AG04449 (cell line): Measurements from ENCODE around the gene ANO6.

Source experiments
- CTCF ChIA-PET: fragments of 350-600 bp; formaldehyde crosslinking; extraction: SDS; loops from one replicate; lab custom pipeline; 2021; ENCODE audit warnings: antibody characterized with exemption; lab: Yijun Ruan, JAX
- POLR2A ChIA-PET: fragments of 400-600, 350-600 bp; formaldehyde crosslinking; extraction: SDS; loops from one replicate; lab custom pipeline; 2020; ENCODE audit warnings: antibody characterized with exemption, inconsistent platforms; lab: Yijun Ruan, JAX
- DNase-seq: peaks from one replicate; pipeline ENCODE4 v3.0.0-alpha.2; 2010; ENCODE audit warnings: low read depth, low spot score
- H3K4me3 ChIP-seq: 2 replicates; pipeline ENCODE4 v1.5.1; 2011; ENCODE audit warnings: low read depth, mild to moderate bottlenecking, control low read depth, low read length
- CTCF ChIP-seq: IDR thresholded peaks from one replicate; pipeline ENCODE4 v1.5.1; 2011; ENCODE audit warnings: mild to moderate bottlenecking, moderate library complexity, low read length, control low read depth, inconsistent platforms; ENCODE audit not compliant: insufficient read depth; ENCODE audit errors: missing control alignments

ANO6 gene

GRCh38 chr12:45214749-45215418 is 1.0 kb upstream of the ANO6 start:
- DNase-seq, result no peak
- TF ChIP-seq CTCF, result no peak
- ChIA-PET CTCF (interaction anchor here (0.7 to 4.8 kb wide), 24 partner anchors 9 to 1391 kb away, joined by 3 to 38 read pairs (median 4); no protein-coding TSS in a partner anchor), POLR2A (interaction anchor here (1.1 to 1.6 kb wide), 4 partner anchors 10 to 513 kb away, joined by 3 to 7 read pairs (median 5); no protein-coding TSS in a partner anchor)
- H3K4me3 ChIP-seq, result peak overlapping the region; percentile 85

GRCh38 chr12:45216230-45216982 is 511 bp downstream of the ANO6 start:
- CTCF ChIA-PET, result interaction anchor here (0.8 to 4.8 kb wide), 13 partner anchors 9 to 172 kb away, joined by 3 to 38 read pairs (median 8); no protein-coding TSS in a partner anchor

GRCh38 chr12:45216983-45217485 is 1.1 kb downstream of the ANO6 start:
- ChIA-PET POLR2A (interaction anchor here (1.1 to 1.6 kb wide), 2 partner anchors 16 to 62 kb away, joined by 3 to 4 read pairs; no protein-coding TSS in a partner anchor), CTCF (interaction anchor here (1.3 to 4.8 kb wide), 7 partner anchors 10 to 171 kb away, joined by 3 to 38 read pairs (median 7); no protein-coding TSS in a partner anchor)
- TF ChIP-seq CTCF, result no peak
- DNase-seq, result no peak
- H3K4me3 ChIP-seq, result peak overlapping the region; percentile 85

More at GRCh38 chr12:45216230-45216982, 511 bp downstream of the ANO6 start:
- DNase-seq, result no peak
- POLR2A ChIA-PET, result interaction anchor here (0.8 to 1.6 kb wide), 7 partner anchors 16 to 512 kb away, joined by 3 to 7 read pairs (median 4); no protein-coding TSS in a partner anchor
- TF ChIP-seq CTCF, result peak; percentile 48
- H3K4me3 ChIP-seq, result peak overlapping the region; percentile 85

- no peak for TF ChIP-seq CTCF
- ChIA-PET POLR2A (interaction anchor here (1.1 to 1.6 kb wide), 2 partner anchors 15 to 62 kb away, joined by 3 to 4 read pairs; no protein-coding TSS in a partner anchor), CTCF (interaction anchor here (1.4 to 4.8 kb wide), 6 partner anchors 9 to 171 kb away, joined by 3 to 38 read pairs (median 8); no protein-coding TSS in a partner anchor)
- DNase-seq, result no peak
- peak overlapping the region; percentile 85 for H3K4me3 ChIP-seq
Measured at GRCh38 chr12:45217846-45218245, 2.0 kb downstream of the ANO6 start.

- no peak overlapping the region for H3K4me3 ChIP-seq
- CTCF ChIA-PET, result interaction anchor here (2.5 kb wide), 1 partner anchor 169 kb away, joined by 8 read pairs; no protein-coding TSS in a partner anchor
- no peak for DNase-seq
- no peak for TF ChIP-seq CTCF
- POLR2A ChIA-PET, result no interaction called here
Measured at GRCh38 chr12:45219621-45220020, 3.7 kb downstream of the ANO6 start.
